GM23248 (cell line): ENCODE data around the gene OTOGL. TPM values are rescaled to one million over a fixed set of nuclear protein-coding genes. Genes with fewer than 3 reads are reported as not detected.

ENCODE experiments used
- DNase-seq: peaks from one replicate; pipeline ENCODE4 v3.0.0-alpha.2; 2015
- H2AFZ ChIP-seq: fragments of 200-600 bp; sonication (generic); 2 replicates; pipeline ENCODE4 v1.6.1; 2016; ENCODE audit warnings: antibody characterized with exemption
- H3F3A ChIP-seq: fragments of 200-600 bp; sonication (generic); 2 replicates; pipeline ENCODE4 v1.6.1; 2016; ENCODE audit warnings: mild to moderate bottlenecking, antibody characterized with exemption, mixed run types; ENCODE audit not compliant: insufficient read depth
- H3K27ac ChIP-seq: fragments of 200-600 bp; sonication (generic); 2 replicates; pipeline ENCODE4 v1.5.1; 2016; ENCODE audit warnings: mild to moderate bottlenecking
- H3K27me3 ChIP-seq: fragments of 200-600 bp; sonication (generic); replicated peaks from 2 replicates; pipeline ENCODE4 v1.6.1; 2016; ENCODE audit warnings: mild to moderate bottlenecking; ENCODE audit not compliant: insufficient read depth
- H3K36me3 ChIP-seq: fragments of 200-600 bp; sonication (generic); 2 replicates; pipeline ENCODE4 v1.6.1; 2016; ENCODE audit warnings: low read depth, mild to moderate bottlenecking
- H3K4me1 ChIP-seq: fragments of 200-600 bp; sonication (generic); 2 replicates; pipeline ENCODE4 v1.6.1; 2016; ENCODE audit warnings: mild to moderate bottlenecking; ENCODE audit not compliant: insufficient read depth
- H3K4me2 ChIP-seq: fragments of 200-600 bp; sonication (generic); one replicate; pipeline ENCODE4 v1.6.1; 2016; ENCODE audit warnings: mild to moderate bottlenecking; ENCODE audit not compliant: unreplicated experiment
- H3K4me3 ChIP-seq: fragments of 200-600 bp; sonication (generic); 2 replicates; pipeline ENCODE4 v1.5.1; 2016; ENCODE audit warnings: mild to moderate bottlenecking
- H3K79me2 ChIP-seq: fragments of 200-600 bp; sonication (generic); 2 replicates; pipeline ENCODE4 v1.6.1; 2016; ENCODE audit warnings: mild to moderate bottlenecking; ENCODE audit not compliant: insufficient read depth
- H3K9ac ChIP-seq: fragments of 200-600 bp; sonication (generic); 2 replicates; pipeline ENCODE4 v1.6.1; 2016; ENCODE audit warnings: mild to moderate bottlenecking
- H3K9me2 ChIP-seq: fragments of 200-600 bp; sonication (generic); 2 replicates; pipeline ENCODE4 v1.6.1; 2016; ENCODE audit warnings: mixed run types, mild to moderate bottlenecking, moderate library complexity; ENCODE audit not compliant: insufficient read depth
- H3K9me3 ChIP-seq: fragments of 200-600 bp; sonication (generic); one replicate; pipeline ENCODE4 v1.6.1; 2017; ENCODE audit warnings: low read depth
- H4K20me1 ChIP-seq: fragments of 200-600 bp; sonication (generic); 2 replicates; pipeline ENCODE4 v1.6.0; 2016; ENCODE audit not compliant: insufficient read depth
- EZH2 ChIP-seq: fragments of 200-600 bp; sonication (generic); IDR thresholded peaks from 2 replicates; pipeline ENCODE4 v1.6.1; 2018; ENCODE audit warnings: antibody characterized with exemption, mild to moderate bottlenecking; ENCODE audit not compliant: insufficient read depth, poor library complexity, severe bottlenecking
- EZH2phosphoT487 ChIP-seq: fragments of 200-600 bp; sonication (generic); IDR thresholded peaks from 2 replicates; pipeline ENCODE4 v1.6.1; 2018; ENCODE audit warnings: antibody characterized with exemption, moderate library complexity, mild to moderate bottlenecking, low read depth; ENCODE audit not compliant: insufficient read depth
- WGBS, 2 experiments: methylation state at CpG; one replicate each; pipeline ENCODE4 v1.1.6; 2015 to 2017; ENCODE audit warnings: low lambda C conversion rate in 2 of 2, low coverage in 1 of 2; ENCODE audit errors: missing lambda C conversion rate in 2 of 2; 5-methylcytosine and 5-hydroxymethylcytosine counted together
- in situ Hi-C: fragments of 300-500 bp; cut with MboI; formaldehyde crosslinking; loops from 2 replicates; pipeline ENCODE4 v1.15.0; 2020
- polyA plus RNA-seq: library from polyadenylated mRNA; unstranded; fragments of >200 nt; fragmentation: Nextera tagmentation; extraction: Ambion mirVana; gene quantifications from 2 replicates; pipeline ENCODE4 v1.2.1, GENCODE V29; 2016
- total RNA-seq: library from RNA; depleted of rRNA; stranded (reverse); fragments of >200 nt; shearing (Covaris generic); gene quantifications from 2 replicates; pipeline ENCODE4 v1.2.3, GENCODE V29; 2014

OTOGL gene
- total and polyA plus RNA-seq, 2 experiments from 2014 or later = under 0.01 to 0.09 TPM

DNA sequence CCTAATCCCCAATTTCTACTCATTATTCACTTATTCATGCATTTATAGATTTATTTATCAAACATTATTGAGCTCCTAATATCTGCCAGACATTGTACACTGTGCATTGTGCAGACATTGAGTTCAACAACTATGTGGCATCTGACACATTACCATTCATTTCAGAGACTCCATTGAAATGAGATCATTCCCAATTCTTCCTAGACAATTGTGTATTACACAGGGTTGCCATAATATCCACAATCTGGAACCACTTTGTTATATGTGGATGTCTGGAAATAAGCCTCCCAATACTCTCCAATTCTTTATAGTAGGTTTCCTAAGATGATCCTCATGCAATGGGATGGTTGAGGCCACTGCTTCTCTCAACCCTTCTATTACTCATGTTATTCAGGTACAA lies 165.0 kb downstream of the OTOGL start:
- no peaks in the 10 kb centered on the region for H3K27me3 ChIP-seq
- peaks cover 47% of the 10 kb centered on the region for H3K4me1 ChIP-seq
- TF ChIP-seq EZH2phosphoT487 = no peak
- no peak for TF ChIP-seq EZH2
- no peaks in the 10 kb centered on the region for H3K9me3 ChIP-seq
- H3K9ac ChIP-seq = no peak overlapping the region
- no peaks in the 10 kb centered on the region for H3K36me3 ChIP-seq
- no peak overlapping the region for H3K4me3 ChIP-seq
- H4K20me1 ChIP-seq = no peaks in the 10 kb centered on the region
- no peaks in the 10 kb centered on the region for H3K9me2 ChIP-seq
- DNase-seq = peak; percentile 45
- H2AFZ ChIP-seq = no peak overlapping the region
- H3K4me2 ChIP-seq = no peak overlapping the region
- H3K79me2 ChIP-seq = no peaks in the 10 kb centered on the region
- H3F3A ChIP-seq = peaks cover 36% of the 10 kb centered on the region
- in situ Hi-C loops = loop anchor here (10.0 to 25.0 kb wide), 2 partner anchors 60 to 852 kb away; no protein-coding TSS in a partner anchor
- peak overlapping the region; percentile 68; the same call in 1 of the 2 replicates for H3K27ac ChIP-seq

DNA sequence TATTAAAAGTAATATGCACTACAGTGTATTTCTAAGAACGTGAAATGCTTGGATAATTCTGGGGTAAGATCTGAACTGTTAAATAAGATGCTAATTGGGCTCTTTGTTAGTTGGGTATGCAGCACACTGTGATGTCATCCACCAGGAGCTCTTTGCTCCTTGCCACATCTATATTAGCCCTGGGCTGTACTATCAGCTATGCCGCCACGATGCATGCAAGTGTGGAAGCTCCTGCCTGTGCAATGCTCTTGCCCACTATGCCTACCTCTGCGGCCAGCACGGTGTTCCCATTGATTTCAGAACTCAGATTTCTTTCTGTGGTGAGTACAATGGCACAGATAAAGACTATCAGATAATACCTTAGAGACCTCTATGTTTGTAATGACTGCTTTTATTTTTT lies 165.6 kb downstream of the OTOGL start:
- Histone ChIP-seq H3K9ac (no peak overlapping the region), H3F3A (peaks cover 41% of the 10 kb centered on the region), H3K79me2 (no peaks in the 10 kb centered on the region), H4K20me1 (no peaks in the 10 kb centered on the region), H3K4me2 (no peak overlapping the region), H2AFZ (no peak overlapping the region), H3K4me3 (no peak overlapping the region), H3K27ac (peak overlapping the region; percentile 68; the same call in 1 of the 2 replicates), H3K9me2 (no peaks in the 10 kb centered on the region), H3K9me3 (no peaks in the 10 kb centered on the region), H3K27me3 (no peaks in the 10 kb centered on the region), H3K4me1 (peaks cover 52% of the 10 kb centered on the region), H3K36me3 (no peaks in the 10 kb centered on the region)
- in situ Hi-C loops = loop anchor here (10.0 to 25.0 kb wide), 2 partner anchors 60 to 853 kb away; no protein-coding TSS in a partner anchor
- WGBS, 2 experiments = 95 to 99% methylated on average over 5 of the region's 5 CpGs
- TF ChIP-seq EZH2phosphoT487 (no peak), EZH2 (no peak)
- no peak for DNase-seq

DNA sequence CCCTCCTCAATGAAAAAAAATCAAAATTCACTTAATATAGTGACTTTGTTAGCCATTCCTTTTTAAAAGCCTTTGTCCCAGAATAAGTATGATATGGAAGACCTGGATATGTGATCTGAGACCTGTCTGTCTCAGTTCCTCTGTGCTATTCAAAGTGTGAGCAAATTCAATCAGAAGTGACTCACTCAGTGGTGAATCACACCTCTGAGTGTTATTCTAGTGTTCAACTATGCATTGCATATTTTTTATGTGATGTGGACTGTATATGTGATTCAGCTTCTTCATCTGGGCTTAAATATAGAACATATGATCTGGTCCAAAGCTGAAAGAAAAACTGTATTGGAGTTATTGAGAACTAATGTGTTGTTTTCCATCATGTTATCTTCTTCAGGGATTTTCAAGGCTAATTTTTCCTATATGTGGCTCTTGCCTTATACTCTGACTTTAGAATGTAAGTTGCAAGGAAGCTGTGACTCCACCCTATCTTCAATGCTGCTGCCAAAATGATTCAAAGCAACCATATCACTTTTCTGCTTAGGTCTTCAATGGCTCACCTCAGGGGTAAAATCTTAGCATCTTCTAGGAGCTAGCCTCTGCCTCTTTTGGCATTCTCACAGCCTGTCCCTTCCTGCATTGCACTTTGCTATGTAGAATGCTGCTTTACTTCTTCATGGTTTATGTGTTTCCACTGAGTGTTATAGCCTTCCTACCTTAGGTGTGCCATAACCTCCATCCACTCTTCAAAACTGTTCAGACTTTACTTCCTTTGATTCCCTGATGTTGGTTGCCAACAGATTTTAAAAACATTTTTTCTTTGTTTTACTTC lies 169.8 kb downstream of the OTOGL start:
- DNase-seq = peak; percentile 90
- peak overlapping the region; percentile 6; the same call in 1 of the 2 replicates for H3K9ac ChIP-seq

DNA sequence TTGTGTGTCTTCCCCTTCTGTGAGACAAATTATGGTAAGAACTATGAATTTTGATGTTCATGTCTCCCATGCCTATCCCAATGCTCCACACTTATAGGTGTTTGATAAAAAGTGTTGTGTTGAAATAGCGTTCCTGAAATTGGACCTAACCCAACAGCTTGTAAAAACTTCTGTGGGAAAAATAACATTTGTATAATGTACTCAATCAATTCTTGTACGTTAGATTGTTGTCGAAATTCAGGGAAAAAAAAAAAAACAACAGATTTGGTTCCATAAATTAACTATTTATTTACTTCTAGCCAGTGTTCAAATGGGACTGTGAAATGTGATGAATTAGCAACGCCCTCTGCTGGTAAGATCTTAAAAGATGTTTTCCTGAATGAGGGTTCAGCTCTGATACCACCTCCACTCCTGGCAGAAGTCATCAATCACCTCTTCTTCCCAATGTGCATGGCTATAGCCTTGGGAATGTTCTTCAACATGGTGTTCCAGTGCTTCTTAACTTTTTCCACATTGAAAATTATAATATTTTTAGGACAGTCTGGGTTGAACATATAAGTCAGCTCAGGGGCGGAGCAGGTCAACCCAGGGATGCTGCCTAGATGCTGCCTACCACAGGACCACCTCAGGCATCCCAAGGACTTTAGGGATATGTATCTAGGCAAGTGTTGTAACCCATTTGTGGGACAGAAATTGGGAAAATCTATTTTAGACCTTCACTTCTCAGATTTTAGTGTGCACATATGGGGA lies 170.6 kb downstream of the OTOGL start:
- no peaks in the 10 kb centered on the region for H3K9me2 ChIP-seq
- peaks cover 15% of the 10 kb centered on the region for H3F3A ChIP-seq
- H3K4me3 ChIP-seq = peak overlapping the region; percentile 44
- no peaks in the 10 kb centered on the region for H3K9me3 ChIP-seq
- WGBS, 2 experiments = 40% methylated on average over 5 of the region's 5 CpGs
- in situ Hi-C loops = loop anchor here (10.0 to 25.0 kb wide), 2 partner anchors 65 to 858 kb away; no protein-coding TSS in a partner anchor
- peaks cover 24% of the 10 kb centered on the region for H3K4me1 ChIP-seq
- peak overlapping the region; percentile 74 for H3K4me2 ChIP-seq
- peak overlapping the region; percentile 50; the same call in 1 of the 2 replicates for H2AFZ ChIP-seq
- no peak overlapping the region for H3K9ac ChIP-seq
- no peaks in the 10 kb centered on the region for H3K79me2 ChIP-seq
- no peaks in the 10 kb centered on the region for H3K36me3 ChIP-seq
- no peak for TF ChIP-seq EZH2
- TF ChIP-seq EZH2phosphoT487 = no peak
- peak; percentile 67 for DNase-seq
- no peaks in the 10 kb centered on the region for H3K27me3 ChIP-seq
- no peaks in the 10 kb centered on the region for H4K20me1 ChIP-seq
- peak overlapping the region; percentile 58 for H3K27ac ChIP-seq

More for the DNA sequence above, 169.8 kb downstream of the OTOGL start:
- peak overlapping the region; percentile 44 for H3K4me3 ChIP-seq
- no peaks in the 10 kb centered on the region for H3K27me3 ChIP-seq
- TF ChIP-seq EZH2phosphoT487 (no peak), EZH2 (no peak)
- no peaks in the 10 kb centered on the region for H3K36me3 ChIP-seq
- in situ Hi-C loops = loop anchor here (10.0 to 25.0 kb wide), 2 partner anchors 64 to 857 kb away; no protein-coding TSS in a partner anchor
- H3K79me2 ChIP-seq = no peaks in the 10 kb centered on the region
- peak overlapping the region; percentile 58 for H3K27ac ChIP-seq
- no peaks in the 10 kb centered on the region for H3K9me3 ChIP-seq
- H3K9me2 ChIP-seq = no peaks in the 10 kb centered on the region
- peaks cover 32% of the 10 kb centered on the region for H3K4me1 ChIP-seq
- H3F3A ChIP-seq = peaks cover 23% of the 10 kb centered on the region
- H3K4me2 ChIP-seq = peak overlapping the region; percentile 74
- H4K20me1 ChIP-seq = no peaks in the 10 kb centered on the region
- peak overlapping the region; percentile 50 for H2AFZ ChIP-seq
